Lower lobe of right lung (tissue), 2 donors: Measurements from ENCODE around the gene SLC25A11. TPM values are rescaled to one million over a fixed set of nuclear protein-coding genes. Genes with fewer than 3 reads are reported as not detected.

Experiments
- ATAC-seq, 2 donors: fragments of 200-7000 bp; cut with Tn5 transposase; one replicate each; pipeline ENCODE4 v1.9.1; 2020 to 2022; ENCODE audit warnings: mild to moderate bottlenecking in 2 of 2, moderate library complexity in 2 of 2
- DNase-seq: peaks from one replicate; pipeline ENCODE4 v3.0.0-alpha.2; 2020
- H3K27ac ChIP-seq: fragments of 200-600 bp; one replicate; pipeline ENCODE4 v1.8.0; 2022
- H3K27me3 ChIP-seq: fragments of 200-600 bp; one replicate; pipeline ENCODE4 v1.8.0; 2022; ENCODE audit warnings: low read depth
- H3K36me3 ChIP-seq: fragments of 200-600 bp; one replicate; pipeline ENCODE4 v1.8.0; 2022; ENCODE audit warnings: mild to moderate bottlenecking
- H3K4me1 ChIP-seq: fragments of 200-600 bp; one replicate; pipeline ENCODE4 v1.8.0; 2022
- H3K4me3 ChIP-seq: fragments of 200-600 bp; one replicate; pipeline ENCODE4 v1.8.0; 2022; ENCODE audit warnings: mild to moderate bottlenecking
- H3K9me3 ChIP-seq: fragments of 200-600 bp; one replicate; pipeline ENCODE4 v1.8.0; 2022
- CTCF ChIP-seq: fragments of 200-600 bp; IDR thresholded peaks from one replicate; pipeline ENCODE4 v1.8.0; 2022; ENCODE audit warnings: antibody characterized with exemption, mild to moderate bottlenecking
- intact Hi-C: fragments of 100-400 bp; cut with DNase I; formaldehyde crosslinking; loops from one replicate; pipeline ENCODE4 v1.11.0; 2022
- total RNA-seq: library from RNA; stranded (reverse); fragmentation: NEBNext Ultra II Directional; extraction: Animal tissue kit (Norgen Biotek cat#: 25700); gene quantifications from one replicate; pipeline ENCODE4 v1.2.1, GENCODE V29; 2021
- donor health status: DM: no; HTN: yes; CAD: no; lungs with severe emphysema.

SLC25A11 gene
- total RNA-seq, 1 donor from 2014 or later = 59.9 TPM

- Histone ChIP-seq H3K9me3 (no peaks in the 10 kb centered on the region), H3K4me3 (no peak overlapping the region), H3K27me3 (no peaks in the 10 kb centered on the region), H3K36me3 (peaks cover 86% of the 10 kb centered on the region), H3K4me1 (peaks cover 22% of the 10 kb centered on the region), H3K27ac (no peak overlapping the region)
- peak; percentile 70 for TF ChIP-seq CTCF
- ATAC-seq (peak; percentile 66 to 73), DNase-seq (no peak)
- intact Hi-C loops = no loop called here
These were observed 40.9 kb upstream of the SLC25A11 start for GRCh38 chr17:4980644-4981216.

- H3K36me3 ChIP-seq = peaks cover 93% of the 10 kb centered on the region
- H3K27ac ChIP-seq = peak overlapping the region; percentile 24
These were observed 38.9 kb upstream of the SLC25A11 start for GRCh38 chr17:4978726-4979125.

GRCh38 chr17:4974115-4974670, 34.3 kb upstream of the SLC25A11 start:
- Histone ChIP-seq H3K4me1 (peaks cover 39% of the 10 kb centered on the region), H3K27ac (no peak overlapping the region), H3K36me3 (peaks cover 91% of the 10 kb centered on the region), H3K9me3 (no peaks in the 10 kb centered on the region), H3K27me3 (no peaks in the 10 kb centered on the region), H3K4me3 (no peak overlapping the region)
- DNase-seq = no peak
- ATAC-seq = peak; percentile 1 to 20
- intact Hi-C loops = no loop called here
- TF ChIP-seq CTCF = no peak

More at GRCh38 chr17:4978726-4979125, 38.9 kb upstream of the SLC25A11 start:
- Histone ChIP-seq H3K4me1 (peaks cover 22% of the 10 kb centered on the region), H3K4me3 (no peak overlapping the region), H3K27me3 (no peaks in the 10 kb centered on the region), H3K9me3 (no peaks in the 10 kb centered on the region)
- ATAC-seq (peak; percentile 27 to 37), DNase-seq (no peak)
- intact Hi-C loops = no loop called here
- TF ChIP-seq CTCF = no peak

GRCh38 chr17:4973256-4974114, 33.6 kb upstream of the SLC25A11 start:
- Histone ChIP-seq H3K27ac (no peak overlapping the region), H3K36me3 (peaks cover 88% of the 10 kb centered on the region), H3K27me3 (no peaks in the 10 kb centered on the region), H3K9me3 (no peaks in the 10 kb centered on the region), H3K4me3 (no peak overlapping the region), H3K4me1 (peaks cover 39% of the 10 kb centered on the region)
- no peak for DNase-seq
- ATAC-seq = peak in 1 of 2 donors; percentile 2
- intact Hi-C loops = no loop called here
- no peak for TF ChIP-seq CTCF

- H3K4me3 ChIP-seq = no peak overlapping the region
- H3K9me3 ChIP-seq = no peaks in the 10 kb centered on the region
- DNase-seq (no peak), ATAC-seq (no peak)
- no peak for TF ChIP-seq CTCF
- no peak overlapping the region for H3K27ac ChIP-seq
- intact Hi-C loops = no loop called here
- H3K4me1 ChIP-seq = peaks cover 36% of the 10 kb centered on the region
- no peaks in the 10 kb centered on the region for H3K27me3 ChIP-seq
- H3K36me3 ChIP-seq = peaks cover 81% of the 10 kb centered on the region
These were observed 32.9 kb upstream of the SLC25A11 start for GRCh38 chr17:4972752-4973151.
